GM12878 (cell line): ENCODE measurements around the gene GUCY1B1.

ENCODE experiments used
- ATF7 ChIP-seq: fragments of 450-650 bp; IDR thresholded peaks from 2 replicates; pipeline ENCODE4 v1.6.1; 2016; ENCODE audit warnings: low read depth, mild to moderate bottlenecking
- CTCF ChIP-seq, 3 experiments: IDR thresholded peaks in 2 of 3; conservative IDR thresholded peaks in 1 of 3; 2 replicates each; pipeline ENCODE4 v1.5.1; 2011; ENCODE audit warnings: low read depth in 3 of 3, low read length in 3 of 3, mild to moderate bottlenecking in 3 of 3, control low read depth in 2 of 3, moderate library complexity in 2 of 3, inconsistent platforms in 1 of 3, mixed read lengths in 1 of 3; ENCODE audit not compliant: control insufficient read depth in 2 of 3, insufficient read depth in 1 of 3; ENCODE audit errors: extremely low read depth in 1 of 3
- EZH2 ChIP-seq: IDR thresholded peaks from 2 replicates; pipeline ENCODE4 v1.6.1; 2012; ENCODE audit warnings: low read depth, mild to moderate bottlenecking, control low read depth, inconsistent platforms, low read length, borderline replicate concordance; ENCODE audit not compliant: control insufficient read depth
- HSF1 ChIP-seq: fragments of 150-350 bp; IDR thresholded peaks from 2 replicates; pipeline ENCODE4 v1.6.1; 2014; ENCODE audit warnings: mild to moderate bottlenecking, low read depth, low read length
- KAT2A ChIP-seq: conservative IDR thresholded peaks from 2 replicates; pipeline ENCODE4 v1.6.1; 2011; ENCODE audit warnings: low read depth, low read length; ENCODE audit not compliant: control insufficient read depth
- MEF2A ChIP-seq: IDR thresholded peaks from 2 replicates; pipeline ENCODE4 v1.6.1; 2011; ENCODE audit warnings: low read depth, mild to moderate bottlenecking, low read length, moderate library complexity; ENCODE audit not compliant: insufficient read depth
- MXI1 ChIP-seq: fragments of 150-350 bp; IDR thresholded peaks from 2 replicates; pipeline ENCODE4 v1.6.1; 2011; ENCODE audit warnings: low read depth, mild to moderate bottlenecking, inconsistent platforms, low read length, improper control_type of control experiment
- PAX5 ChIP-seq: IDR thresholded peaks from 2 replicates; pipeline ENCODE4 v1.6.1; 2011; ENCODE audit warnings: low read depth, low read length, borderline replicate concordance
- POLR2A ChIP-seq: IDR thresholded peaks from 2 replicates; pipeline ENCODE4 v1.6.1; 2011; ENCODE audit warnings: low read depth, mild to moderate bottlenecking, low read length
- RAD21 ChIP-seq: IDR thresholded peaks from 2 replicates; pipeline ENCODE4 v1.6.1; 2011; ENCODE audit warnings: mild to moderate bottlenecking, low read depth, low read length, moderate library complexity; ENCODE audit not compliant: insufficient read depth
- SP1 ChIP-seq: IDR thresholded peaks from one replicate; pipeline ENCODE4 v1.6.1; 2011; ENCODE audit warnings: low read depth, low read length

GRCh38 chr4:155745984-155746383 is 12.8 kb upstream of the GUCY1B1 start:
- TF ChIP-seq POLR2A (no peak), PAX5 (no peak), CTCF (IDR thresholded peaks at IDR 0.05 in 2 of 3, conservative IDR thresholded peaks at IDR 0.05 in 1 of 3; ENCODE audit: control insufficient read depth in 2 of 3, extremely low read depth in 1 of 3, insufficient read depth in 1 of 3, low read depth in 3 of 3, low read length in 3 of 3) (no peak), MEF2A (no peak), ATF7 (no peak), HSF1 (no peak), SP1 (no peak), EZH2 (no peak), KAT2A (no peak), MXI1 (no peak), RAD21 (no peak)
